Fibroblast of lung (primary cell): Measurements from ENCODE around the gene FAM168B. TPM values are rescaled to one million over a fixed set of nuclear protein-coding genes. Genes with fewer than 3 reads are reported as not detected.
"Not testable (repeated sequence)": the region's sequence is repeated elsewhere in the genome, so short reads cannot be mapped to it uniquely, and the experiment has no call there.

Experiments
- DNase-seq, 2 donors: peaks; one replicate each; pipeline versions ENCODE4 v3.0.0 to v3.0.0-alpha.2; 2010; ENCODE audit warnings: low read depth in 2 of 2
- H2AFZ ChIP-seq: 2 replicates; pipeline ENCODE4 v1.5.1; 2012; ENCODE audit warnings: low read length, control low read depth, inconsistent platforms
- H3K27ac ChIP-seq: 2 replicates; pipeline ENCODE4 v1.5.1; 2011; ENCODE audit warnings: low read length, control low read depth; ENCODE audit not compliant: insufficient read depth
- H3K27me3 ChIP-seq: 2 replicates; pipeline ENCODE4 v1.5.1; 2011; ENCODE audit warnings: mild to moderate bottlenecking, low read length; ENCODE audit not compliant: control insufficient read depth, insufficient read depth
- H3K36me3 ChIP-seq: 2 replicates; pipeline ENCODE4 v1.5.1; 2011; ENCODE audit warnings: low read length; ENCODE audit not compliant: control insufficient read depth, insufficient read depth
- H3K4me1 ChIP-seq: 2 replicates; pipeline ENCODE4 v1.5.1; 2011; ENCODE audit warnings: low read length; ENCODE audit not compliant: control insufficient read depth, insufficient read depth; ENCODE audit errors: extremely low read depth
- H3K4me2 ChIP-seq: 2 replicates; pipeline ENCODE4 v1.5.1; 2011; ENCODE audit warnings: low read length, control low read depth; ENCODE audit not compliant: insufficient read depth; ENCODE audit errors: extremely low read depth
- H3K4me3 ChIP-seq, 4 experiments: fragments of 200-600 bp in 1 of 4; sonication (generic) in 1 of 4; replicated peaks in 1 of 4; 2 replicates each; pipeline ENCODE4 v1.5.1; 2011 to 2016; ENCODE audit warnings: low read length in 4 of 4, low read depth in 3 of 4, mild to moderate bottlenecking in 3 of 4, control low read depth in 2 of 4, inconsistent platforms in 1 of 4, mixed read lengths in 1 of 4; ENCODE audit not compliant: insufficient read depth in 1 of 4; ENCODE audit errors: control extremely low read depth in 1 of 4
- H3K79me2 ChIP-seq: 2 replicates; pipeline ENCODE4 v1.5.1; 2012; ENCODE audit warnings: mild to moderate bottlenecking, low read length, inconsistent platforms; ENCODE audit not compliant: control insufficient read depth, insufficient read depth
- H3K9ac ChIP-seq: 2 replicates; pipeline ENCODE4 v1.5.1; 2011; ENCODE audit warnings: mild to moderate bottlenecking, low read length, control low read depth; ENCODE audit not compliant: insufficient read depth
- H3K9me3 ChIP-seq: 2 replicates; pipeline ENCODE4 v1.5.1; 2012; ENCODE audit warnings: low read depth, low read length; ENCODE audit not compliant: control insufficient read depth, insufficient read depth
- H4K20me1 ChIP-seq: 2 replicates; pipeline ENCODE4 v1.5.1; 2011; ENCODE audit warnings: low read length; ENCODE audit not compliant: control insufficient read depth, insufficient read depth; ENCODE audit errors: extremely low read depth
- EZH2 ChIP-seq: IDR thresholded peaks from 2 replicates; pipeline ENCODE4 v1.5.1; 2012; ENCODE audit warnings: low read length, control low read depth, mild to moderate bottlenecking; ENCODE audit errors: missing control alignments
- polyA plus RNA-seq, 2 donors: library from polyadenylated mRNA; depleted of rRNA in 1 of 2; stranded (reverse) in 1 of 2; unstranded in 1 of 2; fragments of >200 nt; gene quantifications; 2 replicates each; pipeline ENCODE4 v1.2.1, GENCODE V29; 2011 to 2012; ENCODE audit warnings: missing spikeins in 1 of 2
- total RNA-seq: library from RNA; depleted of rRNA; stranded (reverse); fragments of >200 nt; gene quantifications from 2 replicates; pipeline ENCODE4 v1.2.1, GENCODE V29; 2014
- TF ChIP-seq, protein P1 (sequence below), 2 donors: IDR thresholded peaks in 1 of 2; conservative IDR thresholded peaks in 1 of 2; 1 replicate in 1 of 2; 2 replicates in 1 of 2; pipeline ENCODE4 v1.5.1; 2011 to 2012; ENCODE audit warnings: low read length in 2 of 2, control low read depth in 1 of 2, inconsistent platforms in 1 of 2, low read depth in 1 of 2, mild to moderate bottlenecking in 1 of 2

Gene FAM168B
- total and polyA plus RNA-seq, 2 donors (not counting 1 experiment from before 2014, with no cell fraction given) = 71.2 to 87.8 TPM

DNA sequence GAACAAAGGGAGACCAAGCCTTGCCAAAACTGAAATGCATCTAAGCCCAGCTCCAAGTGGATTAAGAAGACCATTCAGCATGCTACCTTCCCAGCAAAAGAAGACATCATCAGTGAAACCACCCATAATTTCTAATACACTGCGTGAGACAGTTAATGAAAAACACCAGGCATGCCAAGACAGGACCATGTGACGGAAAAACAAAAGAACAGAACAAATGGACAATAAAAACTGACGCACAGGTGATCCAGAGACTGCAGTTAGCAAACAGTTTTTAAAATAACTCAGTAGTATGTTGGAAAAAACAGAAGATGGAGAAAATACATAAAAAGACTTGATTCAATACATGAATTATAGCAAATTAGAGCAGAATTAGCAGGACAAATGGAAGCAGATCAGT is 15.3 kb downstream of the FAM168B start:
- no peak overlapping the region for H3K4me3 ChIP-seq
- H3K79me2 ChIP-seq = peaks cover 63% of the 10 kb centered on the region
- no peak overlapping the region for H3K4me2 ChIP-seq
- H3K4me1 ChIP-seq = no peaks in the 10 kb centered on the region
- no peak overlapping the region for H3K27ac ChIP-seq
- DNase-seq = no peak
- H3K27me3 ChIP-seq = no peaks in the 10 kb centered on the region
- H3K9me3 ChIP-seq = no peaks in the 10 kb centered on the region
- H3K36me3 ChIP-seq = peaks cover 24% of the 10 kb centered on the region
- TF ChIP-seq, protein P1, sequence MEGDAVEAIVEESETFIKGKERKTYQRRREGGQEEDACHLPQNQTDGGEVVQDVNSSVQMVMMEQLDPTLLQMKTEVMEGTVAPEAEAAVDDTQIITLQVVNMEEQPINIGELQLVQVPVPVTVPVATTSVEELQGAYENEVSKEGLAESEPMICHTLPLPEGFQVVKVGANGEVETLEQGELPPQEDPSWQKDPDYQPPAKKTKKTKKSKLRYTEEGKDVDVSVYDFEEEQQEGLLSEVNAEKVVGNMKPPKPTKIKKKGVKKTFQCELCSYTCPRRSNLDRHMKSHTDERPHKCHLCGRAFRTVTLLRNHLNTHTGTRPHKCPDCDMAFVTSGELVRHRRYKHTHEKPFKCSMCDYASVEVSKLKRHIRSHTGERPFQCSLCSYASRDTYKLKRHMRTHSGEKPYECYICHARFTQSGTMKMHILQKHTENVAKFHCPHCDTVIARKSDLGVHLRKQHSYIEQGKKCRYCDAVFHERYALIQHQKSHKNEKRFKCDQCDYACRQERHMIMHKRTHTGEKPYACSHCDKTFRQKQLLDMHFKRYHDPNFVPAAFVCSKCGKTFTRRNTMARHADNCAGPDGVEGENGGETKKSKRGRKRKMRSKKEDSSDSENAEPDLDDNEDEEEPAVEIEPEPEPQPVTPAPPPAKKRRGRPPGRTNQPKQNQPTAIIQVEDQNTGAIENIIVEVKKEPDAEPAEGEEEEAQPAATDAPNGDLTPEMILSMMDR (conservative IDR thresholded peaks at IDR 0.05 in 1 of 2, IDR thresholded peaks at IDR 0.05 in 1 of 2; ENCODE audit: low read depth in 1 of 2, low read length in 2 of 2) = no peak
- no peak for TF ChIP-seq EZH2
- no peak overlapping the region for H3K9ac ChIP-seq
- H2AFZ ChIP-seq = no peak overlapping the region
- no peaks in the 10 kb centered on the region for H4K20me1 ChIP-seq

DNA sequence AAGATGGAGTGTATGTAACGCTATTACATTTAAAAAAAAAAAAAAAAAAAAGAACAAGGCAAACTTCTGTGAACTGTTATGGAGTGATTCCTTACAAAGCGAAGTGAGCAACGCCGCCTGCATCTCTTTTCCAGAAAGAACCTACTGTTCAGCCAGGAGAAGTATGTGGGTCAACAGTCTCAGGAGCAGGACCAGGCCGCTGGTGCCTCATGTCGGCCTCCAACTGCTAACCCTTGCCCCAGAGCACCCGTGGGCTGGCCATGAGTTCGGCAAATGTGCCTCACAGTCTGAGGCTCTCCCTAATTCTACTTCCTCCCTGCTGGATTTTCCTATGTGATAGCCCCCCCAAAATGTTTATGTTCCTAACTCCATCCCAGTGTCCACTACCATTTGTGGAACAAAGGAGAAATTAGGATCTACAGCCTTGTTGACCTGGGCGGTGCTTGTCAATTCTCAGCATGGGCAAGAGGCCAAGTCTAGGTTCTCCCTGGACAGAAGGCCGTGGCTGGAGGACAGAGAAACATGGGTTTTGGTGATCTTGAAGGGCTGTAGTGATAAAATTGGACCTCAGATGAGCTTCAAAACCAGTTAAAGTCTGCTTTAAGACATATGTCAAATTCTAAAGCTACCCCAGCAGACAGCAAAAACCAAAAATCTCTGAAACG is 15.9 kb downstream of the FAM168B start:
- no peak overlapping the region for H2AFZ ChIP-seq
- H3K27ac ChIP-seq = no peak overlapping the region
- H3K79me2 ChIP-seq = peaks cover 58% of the 10 kb centered on the region
- no peak overlapping the region for H3K4me3 ChIP-seq
- H3K4me1 ChIP-seq = no peaks in the 10 kb centered on the region
- H3K4me2 ChIP-seq = no peak overlapping the region
- DNase-seq = no peak
- no peak overlapping the region for H3K9ac ChIP-seq
- no peaks in the 10 kb centered on the region for H3K9me3 ChIP-seq
- H3K27me3 ChIP-seq = no peaks in the 10 kb centered on the region
- peaks cover 24% of the 10 kb centered on the region for H3K36me3 ChIP-seq
- H4K20me1 ChIP-seq = no peaks in the 10 kb centered on the region
- TF ChIP-seq, protein P1 (conservative IDR thresholded peaks at IDR 0.05 in 1 of 2, IDR thresholded peaks at IDR 0.05 in 1 of 2; ENCODE audit: low read depth in 1 of 2, low read length in 2 of 2) = no peak
- TF ChIP-seq EZH2 = no peak

DNA sequence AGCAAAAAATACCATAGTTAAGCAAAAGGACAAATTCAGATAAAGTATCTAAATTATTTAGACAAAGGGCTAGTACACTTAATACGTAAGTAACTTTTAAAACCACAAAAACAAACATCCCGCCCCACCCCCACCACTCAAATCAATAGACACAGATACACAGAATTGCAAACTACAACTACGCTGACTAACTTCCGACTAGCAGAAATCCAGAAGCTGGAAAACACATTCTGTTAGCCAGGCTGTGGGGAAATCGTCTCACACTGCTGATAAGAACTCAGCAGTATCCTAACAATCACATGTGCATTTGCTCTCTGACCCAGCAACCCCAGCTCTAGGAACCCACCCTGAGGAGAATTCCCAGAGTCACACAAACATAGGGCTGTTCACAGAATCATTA is 16.6 kb downstream of the FAM168B start:
- peaks cover 54% of the 10 kb centered on the region for H3K79me2 ChIP-seq
- H3K9me3 ChIP-seq = no peaks in the 10 kb centered on the region
- H3K36me3 ChIP-seq = peaks cover 23% of the 10 kb centered on the region
- no peak for TF ChIP-seq EZH2
- TF ChIP-seq, protein P1 (conservative IDR thresholded peaks at IDR 0.05 in 1 of 2, IDR thresholded peaks at IDR 0.05 in 1 of 2; ENCODE audit: low read depth in 1 of 2, low read length in 2 of 2) = no peak
- no peak overlapping the region for H3K27ac ChIP-seq
- no peak overlapping the region for H3K9ac ChIP-seq
- H3K4me1 ChIP-seq = no peaks in the 10 kb centered on the region
- no peak overlapping the region for H3K4me2 ChIP-seq
- no peaks in the 10 kb centered on the region for H3K27me3 ChIP-seq
- no peak overlapping the region for H2AFZ ChIP-seq
- H4K20me1 ChIP-seq = no peaks in the 10 kb centered on the region
- H3K4me3 ChIP-seq = no peak overlapping the region
- peak in 1 of 2 donors; percentile 11 for DNase-seq

DNA sequence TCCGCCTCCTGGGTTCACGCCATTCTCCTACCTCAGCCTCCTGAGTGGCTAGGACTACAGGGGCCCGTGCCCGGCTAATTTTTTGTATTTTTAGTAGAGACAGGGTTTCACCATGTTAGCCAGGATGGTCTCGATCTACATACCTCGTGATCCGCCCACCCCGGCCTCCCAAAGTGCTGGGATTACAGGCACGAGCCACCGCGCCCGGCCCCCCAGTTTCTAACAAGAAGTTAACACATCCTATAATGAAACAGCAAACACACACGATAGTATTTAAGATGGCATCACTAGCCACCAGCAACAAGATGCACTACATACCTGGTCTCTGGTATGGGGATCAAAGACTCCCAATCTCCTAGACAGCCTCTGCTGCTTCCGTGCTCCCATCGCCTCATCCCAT is 17.7 kb downstream of the FAM168B start:
- not testable (repeated sequence) for H3K27ac ChIP-seq, DNase-seq, H3K4me2 ChIP-seq, H3K9me3 ChIP-seq, H3K27me3 ChIP-seq, H2AFZ ChIP-seq, H3K9ac ChIP-seq, H3K4me3 ChIP-seq, H4K20me1 ChIP-seq, H3K4me1 ChIP-seq
- H3K36me3 ChIP-seq = peaks cover 31% of the 10 kb centered on the region
- peaks cover 59% of the 10 kb centered on the region for H3K79me2 ChIP-seq

DNA sequence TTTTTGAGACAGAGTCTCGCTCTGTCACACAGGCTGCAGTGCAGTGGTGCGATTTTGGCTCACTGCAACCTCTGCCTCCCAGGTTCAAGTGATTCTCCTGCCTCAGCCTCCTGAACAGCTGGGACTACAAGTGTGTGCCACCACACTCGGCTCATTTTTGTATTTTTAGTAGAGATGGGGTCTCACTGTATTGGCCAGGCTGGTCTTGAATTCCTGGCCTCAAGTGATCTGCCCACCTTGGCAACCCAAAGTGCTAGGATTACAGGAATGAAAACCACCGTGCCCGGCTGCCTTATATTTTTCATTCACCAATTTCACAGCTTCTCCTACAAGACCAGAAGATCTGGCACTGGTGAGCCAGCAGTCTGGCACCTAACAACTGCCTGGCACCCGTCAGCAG is 25.1 kb downstream of the FAM168B start:
- not testable (repeated sequence) for H3K9me3 ChIP-seq, H3K4me2 ChIP-seq, H3K4me1 ChIP-seq, H3K4me3 ChIP-seq, H3K27ac ChIP-seq, DNase-seq, H2AFZ ChIP-seq, H3K9ac ChIP-seq, H3K27me3 ChIP-seq, H4K20me1 ChIP-seq
- H3K36me3 ChIP-seq = peaks cover 13% of the 10 kb centered on the region
- H3K79me2 ChIP-seq = peaks cover 60% of the 10 kb centered on the region
